HG03469 (cell line): Measurements from ENCODE around the gene TMEM141.
"Not testable (repeated sequence)": the region's sequence is repeated elsewhere in the genome, so short reads cannot be mapped to it uniquely, and the experiment has no call there.

ENCODE experiments used
- ATAC-seq: cut with Tn5 transposase; IDR thresholded peaks from one replicate; pipeline ENCODE4 v1.9.1; 2021; ENCODE audit warnings: mild to moderate bottlenecking, moderate library complexity, moderate number of reproducible peaks; ENCODE audit not compliant: unreplicated experiment

Gene TMEM141

GRCh38 chr9:136831002-136831719, 40.0 kb downstream of the TMEM141 start:
- ATAC-seq, result no peak

- no peak for ATAC-seq
Observed at GRCh38 chr9:136831720-136832104, 40.6 kb downstream of the TMEM141 start.

- ATAC-seq, result no peak
Observed at GRCh38 chr9:136832581-136832980, 41.4 kb downstream of the TMEM141 start.

GRCh38 chr9:136833381-136834048, 42.4 kb downstream of the TMEM141 start:
- ATAC-seq, result not testable (repeated sequence)

GRCh38 chr9:136835162-136835931, 44.2 kb downstream of the TMEM141 start:
- no peak for ATAC-seq

DNA sequence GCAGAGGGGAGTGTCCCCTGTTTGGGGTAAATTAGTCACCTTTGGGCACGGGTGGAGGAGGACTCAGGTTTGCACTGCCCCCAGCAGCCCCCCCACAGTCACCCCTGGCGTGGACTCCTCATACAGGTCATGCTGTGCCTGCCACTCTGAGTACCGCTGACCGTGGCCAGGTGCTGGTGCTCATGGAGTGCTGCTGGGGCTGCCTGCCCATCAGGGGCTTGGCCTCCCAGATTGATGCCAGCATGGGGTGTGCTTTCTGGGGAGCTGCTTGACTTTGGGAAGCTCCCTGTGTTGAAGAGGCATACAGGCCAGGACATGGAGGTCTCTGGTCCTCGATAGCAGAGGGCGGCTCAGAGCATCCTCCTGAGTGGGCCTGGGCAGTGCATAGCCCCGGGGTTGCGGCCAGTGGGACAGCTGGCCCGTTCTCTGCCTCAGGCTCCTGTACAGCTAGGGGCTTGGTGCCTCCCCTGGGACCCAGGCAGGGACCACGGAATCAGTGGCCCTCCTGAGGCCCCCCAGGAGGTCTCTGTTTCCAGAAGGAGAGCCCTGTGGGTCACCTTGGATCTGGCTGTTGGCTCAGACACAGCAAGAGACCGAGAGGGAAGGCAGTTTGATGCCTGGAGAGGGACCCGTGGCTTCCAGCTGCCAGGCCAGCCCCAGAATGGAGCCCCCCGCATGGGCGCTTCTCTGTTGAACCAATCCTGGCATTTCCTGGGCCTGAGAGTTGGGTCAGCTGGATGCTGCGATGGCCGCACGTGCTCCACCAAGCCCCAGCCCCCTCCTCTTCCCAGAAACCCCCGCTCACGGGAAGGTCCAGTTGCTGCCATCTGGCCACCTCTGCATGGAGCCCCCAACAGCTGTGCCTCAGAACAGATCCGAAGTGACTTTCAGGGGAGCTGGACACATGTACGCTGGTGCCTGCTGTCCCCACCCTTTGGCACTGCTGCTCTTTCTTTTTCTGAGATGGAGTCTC, 45.1 kb downstream of the TMEM141 start:
- no peak for ATAC-seq

DNA sequence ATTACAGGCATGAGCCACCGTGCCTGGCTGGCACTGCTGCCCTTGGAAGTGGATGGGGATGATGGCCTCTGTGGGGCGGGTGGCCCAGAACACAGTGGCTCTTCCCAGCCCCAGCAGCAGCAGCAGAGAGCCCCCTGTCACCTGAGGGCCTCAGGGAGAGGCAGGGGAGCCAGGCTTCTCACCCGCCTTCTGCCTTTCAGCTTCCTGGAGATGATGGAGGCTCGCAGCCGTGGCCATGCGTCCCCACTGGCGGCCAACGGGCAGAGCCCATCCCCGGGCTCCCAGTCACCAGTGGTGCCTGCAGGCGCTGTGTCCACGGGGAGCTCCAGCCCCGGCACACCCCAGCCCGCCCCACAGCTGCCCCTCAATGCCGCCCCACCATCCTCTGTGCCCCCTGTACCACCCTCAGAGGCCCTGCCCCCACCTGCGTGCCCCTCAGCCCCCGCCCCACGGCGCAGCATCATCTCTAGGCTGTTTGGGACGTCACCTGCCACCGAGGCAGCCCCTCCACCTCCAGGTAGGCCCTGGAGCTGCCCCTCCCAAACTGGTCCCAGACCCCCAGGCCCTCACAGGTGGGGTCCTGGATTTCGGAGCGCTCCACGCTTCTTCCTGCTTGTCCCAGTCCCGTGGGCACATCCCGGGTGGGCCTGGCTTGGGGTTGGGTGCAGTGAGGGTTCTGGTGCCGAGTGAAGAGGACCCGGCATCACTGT, 46.2 kb downstream of the TMEM141 start:
- no peak for ATAC-seq

GRCh38 chr9:136837856-136838277, 46.7 kb downstream of the TMEM141 start:
- not testable (repeated sequence) for ATAC-seq

DNA sequence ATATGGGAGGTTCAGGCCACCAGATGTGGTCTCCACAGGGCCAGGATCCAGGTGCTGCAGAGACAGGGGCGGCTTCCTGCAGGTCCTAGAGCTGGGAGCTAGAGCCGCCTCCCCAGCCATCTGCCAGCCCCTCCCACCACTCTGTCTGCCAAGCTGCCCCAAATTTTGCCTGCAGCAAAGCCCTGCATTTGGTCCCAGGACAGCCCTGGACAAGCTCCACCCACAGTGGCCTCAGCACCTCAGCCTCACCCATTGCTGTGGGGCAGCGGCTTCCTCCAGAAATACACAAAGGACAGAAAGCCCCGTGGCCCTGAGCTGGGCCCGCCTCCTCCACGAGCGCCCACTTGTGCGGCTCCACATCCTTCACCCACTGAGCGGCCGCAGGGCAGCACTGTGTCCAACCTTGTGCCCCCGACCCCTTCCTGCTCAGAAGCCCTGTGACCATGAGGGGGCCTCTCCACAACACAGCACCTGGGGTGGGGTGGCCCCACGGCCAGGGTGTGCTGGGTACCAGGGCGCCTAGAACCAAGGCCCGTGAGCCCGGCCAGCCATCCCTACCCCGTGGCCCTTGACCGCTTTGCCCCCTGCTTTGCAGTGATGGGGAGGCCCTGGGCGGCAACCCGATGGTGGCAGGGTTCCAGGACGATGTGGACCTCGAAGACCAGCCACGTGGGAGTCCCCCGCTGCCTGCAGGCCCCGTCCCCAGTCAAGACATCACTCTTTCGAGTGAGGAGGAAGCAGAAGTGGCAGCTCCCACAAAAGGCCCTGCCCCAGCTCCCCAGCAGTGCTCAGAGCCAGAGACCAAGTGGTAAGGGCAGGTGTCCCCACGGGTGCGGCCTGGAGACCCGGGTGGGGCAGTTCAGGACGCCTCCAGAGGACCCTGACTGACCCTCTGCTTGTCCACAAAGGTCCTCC, 47.4 kb downstream of the TMEM141 start:
- ATAC-seq, result no peak

DNA sequence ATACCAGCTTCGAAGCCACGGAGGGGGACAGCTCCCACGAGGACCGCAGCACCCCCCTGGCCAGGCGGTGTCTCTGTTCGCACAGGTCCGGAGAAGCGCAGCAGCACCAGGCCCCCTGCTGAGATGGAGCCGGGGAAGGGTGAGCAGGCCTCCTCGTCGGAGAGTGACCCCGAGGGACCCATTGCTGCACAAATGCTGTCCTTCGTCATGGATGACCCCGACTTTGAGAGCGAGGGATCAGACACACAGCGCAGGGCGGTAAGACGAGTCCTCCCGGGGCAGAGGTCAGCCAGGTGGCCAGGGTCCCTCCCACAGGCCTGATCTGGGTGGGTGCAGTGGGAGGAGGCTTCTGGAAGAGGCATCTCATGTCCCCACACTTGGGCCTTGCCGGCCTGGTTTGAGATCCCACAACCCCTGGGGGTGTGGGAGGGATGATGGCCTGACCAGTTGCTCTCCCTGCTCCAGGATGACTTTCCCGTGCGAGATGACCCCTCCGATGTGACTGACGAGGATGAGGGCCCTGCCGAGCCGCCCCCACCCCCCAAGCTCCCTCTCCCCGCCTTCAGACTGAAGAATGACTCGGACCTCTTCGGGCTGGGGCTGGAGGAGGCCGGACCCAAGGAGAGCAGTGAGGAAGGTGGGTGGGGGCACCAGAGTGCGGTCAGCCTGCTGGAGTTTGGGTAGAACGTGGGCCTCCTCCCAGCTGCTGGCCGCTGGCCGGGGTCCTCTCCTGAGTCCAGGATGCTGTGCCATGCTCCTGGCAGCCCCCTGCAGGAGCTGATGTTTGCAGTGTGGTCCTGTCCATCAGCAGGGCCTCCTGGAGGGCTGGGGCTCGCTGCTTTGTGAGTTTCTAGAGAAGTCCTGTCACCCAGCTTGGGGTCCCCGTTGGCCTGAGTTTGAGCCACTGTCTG, 48.3 kb downstream of the TMEM141 start:
- ATAC-seq, result no peak

GRCh38 chr9:136840140-136840876, 49.2 kb downstream of the TMEM141 start:
- no peak for ATAC-seq

- no peak for ATAC-seq
Observed at GRCh38 chr9:136840877-136841645, 49.9 kb downstream of the TMEM141 start.

DNA sequence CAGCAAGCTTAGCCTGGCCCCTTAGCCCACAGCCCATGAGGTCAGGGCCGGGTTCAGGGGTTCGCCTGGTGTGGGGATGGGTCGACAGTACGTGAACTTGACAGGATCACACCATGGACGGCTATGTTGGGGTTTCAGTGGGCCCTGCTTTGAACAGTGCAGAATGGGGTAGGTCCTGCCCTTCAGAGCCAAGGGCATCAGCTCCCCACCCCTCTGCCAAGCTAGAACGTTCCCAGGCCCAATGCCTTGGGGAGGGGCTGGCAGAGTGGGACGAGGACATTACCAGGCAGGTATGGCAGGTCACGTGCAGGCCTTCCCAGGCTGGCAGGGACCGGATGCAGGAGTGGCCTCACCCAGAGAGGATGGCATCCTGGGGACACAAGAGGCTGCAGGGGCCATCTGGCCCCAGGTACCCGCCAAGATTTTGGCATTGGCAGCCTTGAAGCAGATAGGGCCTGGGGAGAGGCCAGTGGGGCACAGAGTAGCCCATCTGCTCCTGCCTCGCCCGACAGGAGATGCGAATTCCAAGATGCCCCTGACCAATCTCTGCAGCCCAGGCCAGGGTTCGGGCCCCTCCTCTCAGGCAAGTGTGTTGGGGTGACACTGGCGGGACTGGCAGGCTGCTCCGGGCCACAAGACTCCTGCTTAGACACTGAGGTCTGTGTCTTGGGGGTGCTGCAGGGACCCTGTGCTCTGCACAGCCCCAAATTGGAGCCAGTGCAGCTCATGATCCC, 50.7 kb downstream of the TMEM141 start:
- not testable (repeated sequence) for ATAC-seq

- not testable (repeated sequence) for ATAC-seq
Observed at GRCh38 chr9:136842380-136842948, 51.3 kb downstream of the TMEM141 start, which contains the start of gene AJM1. Gene AJM1 (plus strand): TSS chr9:136842478. CDS start chr9:136844415, 1,937 bp downstream.
